K562 (cell line): Measurements from ENCODE around the gene ATG13. TPM values are rescaled to one million over a fixed set of nuclear protein-coding genes. Genes with fewer than 3 reads are reported as not detected.

Experiments
- ATAC-seq: fragments of 200-7000 bp; cut with Tn5 transposase; 3 replicates; pipeline ENCODE4 v1.9.1; 2020; ENCODE audit warnings: moderate library complexity
- BruUV-seq: library from RNA; stranded (reverse); fragments of 400-500 nt; replicated peaks from 2 replicates; lab custom pipeline; 2021; lab: Mats Ljungman, UMichigan
- CTCF ChIA-PET: fragments of 300-600 bp; formaldehyde crosslinking; extraction: SDS; loops from one replicate; lab custom pipeline; 2021; ENCODE audit warnings: low intra/inter-chr PET ratio; lab: Yijun Ruan, JAX
- POLR2A ChIA-PET: fragments of 300-600, 350-650 bp; sonication (Branson Sonifier 250); formaldehyde crosslinking; extraction: SDS; loops from one replicate; lab custom pipeline; 2021; ENCODE audit warnings: antibody characterized with exemption, inconsistent platforms; lab: Yijun Ruan, JAX
- DNase-seq, 4 experiments: peaks; one replicate each; pipeline versions ENCODE4 v3.0.0 to v3.0.0-alpha.2; 2011 to 2018; ENCODE audit warnings: low spot score in 3 of 4, mixed read lengths in 3 of 4; ENCODE audit errors: extremely low read depth in 1 of 4
- FAIRE-seq: peaks from 2 replicates; lab custom pipeline; 2011; peaks lifted over from hg19 to GRCh38; lab: Jason Lieb, UNC
- H2AFZ ChIP-seq: 2 replicates; pipeline ENCODE4 v1.6.0; 2011; ENCODE audit warnings: low read depth, low read length, control low read depth, inconsistent platforms
- H3K27ac ChIP-seq: fragments of 200-600 bp; 3 replicates; pipeline ENCODE4 v1.8.0; 2011; ENCODE audit warnings: low read depth, mild to moderate bottlenecking, control low read depth, inconsistent platforms, low read length, moderate library complexity, mixed read lengths; ENCODE audit errors: extremely low read depth
- H3K27me3 ChIP-seq, 2 experiments: fragments of 300-600 bp in 1 of 2; 2 replicates in 1 of 2; 3 replicates in 1 of 2; pipeline versions ENCODE4 v1.6.0 to v1.8.0; 2011; ENCODE audit warnings: inconsistent platforms in 2 of 2, low read length in 2 of 2, mild to moderate bottlenecking in 1 of 2, mixed read lengths in 1 of 2, moderate library complexity in 1 of 2; ENCODE audit not compliant: control insufficient read depth in 2 of 2, insufficient read depth in 2 of 2
- H3K36me3 ChIP-seq: fragments of 300-600 bp; 3 replicates; pipeline ENCODE4 v1.8.0; 2011; ENCODE audit warnings: mild to moderate bottlenecking, low read length, inconsistent platforms; ENCODE audit not compliant: control insufficient read depth, insufficient read depth
- H3K4me1 ChIP-seq, 2 experiments: fragments of 200-600 bp in 1 of 2; replicated peaks in 1 of 2; 2 replicates in 1 of 2; 3 replicates in 1 of 2; pipeline versions ENCODE4 v1.5.1 to v1.8.0; 2011; ENCODE audit warnings: inconsistent platforms in 2 of 2, low read length in 2 of 2, mild to moderate bottlenecking in 1 of 2, mixed read lengths in 1 of 2, moderate library complexity in 1 of 2; ENCODE audit not compliant: control insufficient read depth in 2 of 2, insufficient read depth in 2 of 2
- H3K4me2 ChIP-seq: 2 replicates; pipeline ENCODE4 v1.6.1; 2011; ENCODE audit warnings: low read length, control low read depth, inconsistent platforms, mixed read lengths; ENCODE audit not compliant: insufficient read depth
- H3K4me3 ChIP-seq: fragments of 200-600 bp; sonication (generic), shearing (Covaris generic); 2 replicates; pipeline ENCODE4 v1.5.1; 2016; ENCODE audit warnings: control low read depth, inconsistent platforms
- H3K79me2 ChIP-seq: fragments of 200-600 bp; 3 replicates; pipeline ENCODE4 v1.8.0; 2011; ENCODE audit warnings: low read length, inconsistent platforms; ENCODE audit not compliant: control insufficient read depth, insufficient read depth
- H3K9ac ChIP-seq, 2 experiments: 2 replicates each; pipeline versions ENCODE4 v1.6.0 to v1.6.1; 2011; ENCODE audit warnings: low read depth in 2 of 2, low read length in 2 of 2, control low read depth in 1 of 2, inconsistent platforms in 1 of 2, mild to moderate bottlenecking in 1 of 2, mixed read lengths in 1 of 2; ENCODE audit not compliant: insufficient read depth in 1 of 2
- H3K9me1 ChIP-seq: one replicate; pipeline ENCODE4 v1.6.0; 2011; ENCODE audit warnings: inconsistent platforms, mild to moderate bottlenecking, low read length, moderate library complexity; ENCODE audit not compliant: control insufficient read depth, insufficient read depth
- H3K9me3 ChIP-seq: replicated peaks from 2 replicates; pipeline ENCODE4 v1.5.1; 2011; ENCODE audit warnings: low read depth, low read length, inconsistent platforms; ENCODE audit not compliant: control insufficient read depth, insufficient read depth
- H4K20me1 ChIP-seq: replicated peaks from 2 replicates; pipeline ENCODE4 v1.6.1; 2011; ENCODE audit warnings: low read length, inconsistent platforms, mixed read lengths; ENCODE audit not compliant: control insufficient read depth, insufficient read depth
- ARID3A ChIP-seq: IDR thresholded peaks from 2 replicates; pipeline ENCODE4 v1.6.1; 2012; ENCODE audit warnings: low read depth, low read length, improper control_type of control experiment, borderline replicate concordance
- ATF2 ChIP-seq: sonication (generic); formaldehyde crosslinking; IDR thresholded peaks from 2 replicates; pipeline ENCODE4 v1.8.1; 2022; ENCODE audit warnings: missing genetic modification reagents
- BMI1 ChIP-seq: fragments of 150-350 bp; IDR thresholded peaks from 2 replicates; pipeline ENCODE4 v1.6.1; 2014; ENCODE audit warnings: low read length
- CREM ChIP-seq: IDR thresholded peaks from 2 replicates; pipeline ENCODE4 v1.6.1; 2014; ENCODE audit warnings: antibody characterized with exemption, low read depth
- EHMT2 ChIP-seq: fragments of 450-650 bp; IDR thresholded peaks from 2 replicates; pipeline ENCODE4 v1.6.1; 2018; ENCODE audit warnings: antibody characterized with exemption
- ETV5 ChIP-seq: sonication (generic); formaldehyde crosslinking; IDR thresholded peaks from 2 replicates; pipeline ENCODE4 v1.4.0; 2020; ENCODE audit warnings: low read depth, mild to moderate bottlenecking, missing genetic modification reagents
- MBD2 ChIP-seq: sonication (generic); IDR thresholded peaks from 2 replicates; pipeline ENCODE4 v1.6.1; 2016; ENCODE audit warnings: low read depth, borderline replicate concordance
- MYBL2 ChIP-seq, 2 experiments: fragments of 450-650 bp in 1 of 2; sonication (generic) in 1 of 2; formaldehyde crosslinking in 1 of 2; IDR thresholded peaks; 2 replicates each; pipeline versions ENCODE4 v1.6.1 to v1.8.1; 2017 to 2022; ENCODE audit warnings: borderline replicate concordance in 1 of 2, inconsistent platforms in 1 of 2, low read depth in 1 of 2, mild to moderate bottlenecking in 1 of 2, missing genetic modification reagents in 1 of 2, moderate library complexity in 1 of 2
- NCOA6 ChIP-seq: fragments of 450-650 bp; IDR thresholded peaks from 2 replicates; pipeline ENCODE4 v1.6.1; 2017; ENCODE audit warnings: mild to moderate bottlenecking
- SMARCB1 ChIP-seq: IDR thresholded peaks from 2 replicates; pipeline ENCODE4 v1.6.1; 2011; ENCODE audit warnings: improper control_type of control experiment, low read depth; ENCODE audit not compliant: insufficient read length
- TSC22D4 ChIP-seq: fragments of 450-650 bp; IDR thresholded peaks from 2 replicates; pipeline ENCODE4 v1.6.1; 2016; ENCODE audit warnings: missing genetic modification characterization, missing biosample characterization, control low read depth
- ZKSCAN8 ChIP-seq: fragments of 200-800 bp; sonication (Bioruptor generic); IDR thresholded peaks from 2 replicates; pipeline ENCODE4 v1.6.1; 2016; ENCODE audit warnings: missing genetic modification characterization, missing compliant biosample characterization
- ZNF146 ChIP-seq: IDR thresholded peaks from one replicate; pipeline ENCODE4 v1.6.1; 2018; ENCODE audit warnings: missing compliant biosample characterization; ENCODE audit not compliant: unreplicated experiment
- WGBS: fragments of 100-300 bp; shearing (Covaris generic); methylation state at CpG from one replicate; pipeline ENCODE4 v1.1.6; 2016; ENCODE audit warnings: low coverage, mixed read lengths; ENCODE audit not compliant: insufficient coverage; ENCODE audit errors: missing lambda C conversion rate; 5-methylcytosine and 5-hydroxymethylcytosine counted together
- in situ Hi-C: fragments of 300-500 bp; cut with MboI; formaldehyde crosslinking; loops from 4 replicates; pipeline ENCODE4 v1.15.0; 2018; ENCODE audit warnings: inconsistent platforms, mixed read lengths
- intact Hi-C: fragments of 100-400 bp; cut with micrococcal nuclease; formaldehyde crosslinking; loops from 2 replicates; pipeline ENCODE4 v1.14.2; 2022
- polyA plus RNA-seq, 8 experiments: library from polyadenylated mRNA; depleted of rRNA in 4 of 8; stranded (reverse) in 5 of 8; unstranded in 3 of 8; fragments of >200 nt; fragmentation: Nextera tagmentation in 2 of 8; fragmentation: Illumina TruSeq in 1 of 8; extraction: Ambion mirVana in 2 of 8; extraction: Trizol in 1 of 8; gene quantifications; 2 replicates each; pipeline versions ENCODE4 v1.2.1 to v1.2.3, GENCODE V29; 2011 to 2014; ENCODE audit warnings: inconsistent platforms in 1 of 8, missing spikeins in 1 of 8
- total RNA-seq, 7 experiments: library from RNA; depleted of rRNA in 6 of 7; stranded (reverse); fragments of >200 nt in 6 of 7; fragmentation: Illumina TruSeq in 2 of 7; extraction: Trizol in 2 of 7; gene quantifications; 2 replicates each; pipeline versions ENCODE4 v1.2.1 to v1.2.3, GENCODE V29; 2011 to 2021; ENCODE audit warnings: low replicate concordance in 1 of 7

The ATG13 gene
- total and polyA plus RNA-seq, 9 of the 15 experiments (the other 6 are each of a cell fraction or from before 2014, with no cell fraction given): 13.1 to 61.5 (median 36.5) TPM

GRCh38 chr11:46597609-46598219 is 19.6 kb upstream of the ATG13 start:
- BruUV-seq: no TSS peak
- CTCF ChIA-PET: no interaction called here
- TF ChIP-seq ZKSCAN8 (CRISPR knock-in tag): no peak
- peak; percentile 40; the same call in 1 of the 2 replicates for TF ChIP-seq MBD2
- TF ChIP-seq ZNF146 (CRISPR knock-in tag): no peak
- TF ChIP-seq MYBL2 (IDR thresholded peaks at IDR 0.05; ENCODE audit: low read depth): no peak
- TF ChIP-seq MYBL2 (CRISPR knock-in tag; IDR thresholded peaks at IDR 0.05; ENCODE audit: borderline replicate concordance): no peak
- TF ChIP-seq EHMT2: peak; percentile 95
- TF ChIP-seq NCOA6: no peak
- no peak for TF ChIP-seq SMARCB1
- TF ChIP-seq CREM: no peak; the same call in 1 of the 2 replicates
- TF ChIP-seq BMI1: no peak
- no peak for TF ChIP-seq TSC22D4 (tag)
- no peak for TF ChIP-seq ATF2
- peak; percentile 64; the same call in 1 of the 2 replicates for TF ChIP-seq ARID3A
- TF ChIP-seq ETV5 (CRISPR knock-in tag): 0 out of 2 replicates have a peak, but pooled peaks have one; percentile 50

More at GRCh38 chr11:46597609-46598219, 19.6 kb upstream of the ATG13 start:
- Histone ChIP-seq H3K36me3 (no peaks in the 10 kb centered on the region), H3K4me3 (no peak overlapping the region), H2AFZ (no peak overlapping the region), H3K9me3 (no peaks in the 10 kb centered on the region), H3K4me1 (peaks cover 9 to 20% of the 10 kb centered on the region in 2 experiments; a peak in 4 of 5 replicates), H3K27ac (peak overlapping the region; percentile 31; the same call in 2 of the 3 replicates), H4K20me1 (no peaks in the 10 kb centered on the region), H3K9ac (no peak overlapping the region), H3K4me2 (peak overlapping the region; percentile 17; the same call in 1 of the 2 replicates), H3K79me2 (peaks cover 12% of the 10 kb centered on the region), H3K9me1 (no peaks in the 10 kb centered on the region), H3K27me3 (no peaks in the 10 kb centered on the region)
- 10% methylated on average over 6 of the region's 6 CpGs for WGBS
- DNase-seq (peak; percentile 27 to 87 (median 52)), ATAC-seq (peak; percentile 66), FAIRE-seq (peak; percentile 91)
- intact Hi-C loops: loop anchor here (2.0 kb wide), 1 partner anchor 19 kb away; the partner anchor contains the start of genes ATG13 and HARBI1
- in situ Hi-C loops: no loop called here
- POLR2A ChIA-PET: interaction anchor here (1.0 kb wide), 1 partner anchor 37 kb away, joined by 3 read pairs; no protein-coding TSS in a partner anchor
